ENCODE data around the gene THEM5. TPM values are rescaled to one million over a fixed set of nuclear protein-coding genes. Genes with fewer than 3 reads are reported as not detected.

Gene THEM5
- total RNA-seq, 1 experiment from 2014 or later: not detected

- Histone ChIP-seq H3K79me2 (ENCODE audit: low read length) (no peaks in the 10 kb centered on the region), H3K4me3 (ENCODE audit: low read length) (no peak overlapping the region), H3K4me2 (ENCODE audit: low read length) (no peak overlapping the region), H3K4me1 (ENCODE audit: insufficient read depth, low read length) (peaks cover 7% of the 10 kb centered on the region; the same call in 1 of the 2 replicates), H2AFZ (ENCODE audit: low read length) (no peak overlapping the region), H3K27me3 (ENCODE audit: low read length) (no peaks in the 10 kb centered on the region), H3K36me3 (ENCODE audit: low read depth, low read length) (no peaks in the 10 kb centered on the region), H3K27ac (ENCODE audit: low read length) (no peak overlapping the region), H3K9me3 (ENCODE audit: low read length) (no peaks in the 10 kb centered on the region), H4K20me1 (ENCODE audit: low read length) (no peaks in the 10 kb centered on the region), H3F3A (ENCODE audit: low read length, unreplicated experiment) (no peaks in the 10 kb centered on the region), H3K9ac (ENCODE audit: low read length) (no peak overlapping the region), H3K9me2 (replicated peaks; ENCODE audit: low read length) (no peaks in the 10 kb centered on the region)
- BruUV-seq (replicated peaks): no TSS peak
- DNase-seq (no peak), ATAC-seq (no peak)
- POLR2A ChIA-PET (ENCODE audit: unreplicated experiment): no interaction called here
- TF ChIP-seq CTCF (conservative IDR thresholded peaks at IDR 0.05; ENCODE audit: low read depth, low read length): no peak
- TF ChIP-seq EZH2 (IDR thresholded peaks at IDR 0.05; ENCODE audit: low read length, unreplicated experiment): no peak
- TF ChIP-seq EZH2phosphoT487 (IDR thresholded peaks at IDR 0.05; ENCODE audit: borderline replicate concordance, low read length): no peak
- intact Hi-C loops (cut with micrococcal nuclease): no loop called here
- CTCF ChIA-PET: interaction anchor here (0.6 kb wide), 1 partner anchor 49 kb away, joined by 3 read pairs; no protein-coding TSS in a partner anchor
Measured at GRCh38 chr1:151816548-151817352, 36.8 kb downstream of the THEM5 start.

- TF ChIP-seq EZH2phosphoT487 (IDR thresholded peaks at IDR 0.05; ENCODE audit: borderline replicate concordance, low read length): no peak
- TF ChIP-seq CTCF (conservative IDR thresholded peaks at IDR 0.05; ENCODE audit: low read depth, low read length): no peak
- TF ChIP-seq EZH2 (IDR thresholded peaks at IDR 0.05; ENCODE audit: low read length, unreplicated experiment): no peak
- H2AFZ ChIP-seq (ENCODE audit: low read length): no peak overlapping the region
Measured at GRCh38 chr1:151815716-151816327, 37.7 kb downstream of the THEM5 start.

More at GRCh38 chr1:151815716-151816327, 37.7 kb downstream of the THEM5 start:
- Histone ChIP-seq H3K27ac (ENCODE audit: low read length) (no peak overlapping the region), H3K4me1 (ENCODE audit: insufficient read depth, low read length) (peaks cover 7% of the 10 kb centered on the region; the same call in 1 of the 2 replicates), H3K4me3 (ENCODE audit: low read length) (no peak overlapping the region), H3K36me3 (ENCODE audit: low read depth, low read length) (no peaks in the 10 kb centered on the region), H3K9me3 (ENCODE audit: low read length) (no peaks in the 10 kb centered on the region), H3K79me2 (ENCODE audit: low read length) (no peaks in the 10 kb centered on the region), H4K20me1 (ENCODE audit: low read length) (no peaks in the 10 kb centered on the region), H3F3A (ENCODE audit: low read length, unreplicated experiment) (no peaks in the 10 kb centered on the region), H3K9ac (ENCODE audit: low read length) (no peak overlapping the region), H3K27me3 (ENCODE audit: low read length) (no peaks in the 10 kb centered on the region), H3K4me2 (ENCODE audit: low read length) (no peak overlapping the region), H3K9me2 (replicated peaks; ENCODE audit: low read length) (no peaks in the 10 kb centered on the region)
- ChIA-PET POLR2A (ENCODE audit: unreplicated experiment) (no interaction called here), CTCF (no interaction called here)
- intact Hi-C loops (cut with micrococcal nuclease): no loop called here
- no peak for ATAC-seq
- BruUV-seq (replicated peaks): no TSS peak
- DNase-seq: no peak

Data from PC-3 (cell line).